Activated CD4-positive, alpha-beta T cell treated with anti-CD3 and anti-CD28 coated beads, Interleukin-2, amount 10 ng/mL, durations not matched to agents 7 days and 5 days (primary cell): ENCODE results near the gene PODXL. TPM values are rescaled to one million over a fixed set of nuclear protein-coding genes. Genes with fewer than 3 reads are reported as not detected.

Source experiments
- CTCF ChIA-PET: fragments of 350-600 bp; sonication (Branson Sonifier 250); formaldehyde crosslinking; loops from one replicate; lab custom pipeline; 2021; ENCODE audit warnings: antibody characterized with exemption; lab: Charles Lee
- POLR2A ChIA-PET: fragments of 350-600 bp; sonication (Branson Sonifier 250); formaldehyde crosslinking; loops from one replicate; lab custom pipeline; 2021; ENCODE audit warnings: antibody characterized with exemption; lab: Charles Lee
- DNase-seq: peaks from one replicate; pipeline ENCODE4 v3.0.0-alpha.2; 2020
- H3K27ac Mint-ChIP-seq: one replicate; pipeline ENCODE4 v1.8.0; 2021; ENCODE audit warnings: mild to moderate bottlenecking, moderate library complexity, mixed read lengths
- H3K27me3 Mint-ChIP-seq: one replicate; pipeline ENCODE4 v1.8.0; 2021; ENCODE audit warnings: mixed read lengths
- H3K36me3 Mint-ChIP-seq: one replicate; pipeline ENCODE4 v1.8.0; 2021; ENCODE audit warnings: low read depth, mixed read lengths
- H3K4me1 Mint-ChIP-seq: one replicate; pipeline ENCODE4 v1.8.0; 2021; ENCODE audit warnings: mixed read lengths
- H3K4me3 Mint-ChIP-seq: one replicate; pipeline ENCODE4 v1.8.0; 2021; ENCODE audit warnings: mild to moderate bottlenecking, moderate library complexity, mixed read lengths
- H3K9me3 Mint-ChIP-seq: one replicate; pipeline ENCODE4 v1.8.0; 2021; ENCODE audit warnings: mixed read lengths
- total RNA-seq, 2 experiments: library from RNA; stranded (reverse); gene quantifications; one replicate each; pipeline ENCODE4 v1.2.3, GENCODE V29; 2021

Gene PODXL
- total RNA-seq, 2 experiments from 2014 or later: 0.97 to 1.5 TPM

GRCh38 chr7:131544449-131545301 lies 11.8 kb downstream of the PODXL start:
- Mint-ChIP-seq H3K4me3 (no peak overlapping the region), H3K27ac (no peak overlapping the region), H3K36me3 (no peaks in the 10 kb centered on the region), H3K9me3 (no peaks in the 10 kb centered on the region), H3K4me1 (peaks cover 13% of the 10 kb centered on the region), H3K27me3 (peaks cover 4% of the 10 kb centered on the region)
- DNase-seq: no peak
- ChIA-PET POLR2A (no interaction called here), CTCF (interaction anchor here (1.0 to 4.2 kb wide), 7 partner anchors 8 to 110 kb away, joined by 3 to 24 read pairs (median 5); no protein-coding TSS in a partner anchor)

GRCh38 chr7:131544021-131544420 lies 12.4 kb downstream of the PODXL start:
- no peaks in the 10 kb centered on the region for H3K36me3 Mint-ChIP-seq
- no peak overlapping the region for H3K4me3 Mint-ChIP-seq
- peaks cover 13% of the 10 kb centered on the region for H3K4me1 Mint-ChIP-seq
- H3K27ac Mint-ChIP-seq: no peak overlapping the region
- no peak for DNase-seq
- ChIA-PET CTCF (interaction anchor here (1.4 to 4.2 kb wide), 3 partner anchors 9 to 111 kb away, joined by 3 to 12 read pairs (median 5); no protein-coding TSS in a partner anchor), POLR2A (no interaction called here)
- no peaks in the 10 kb centered on the region for H3K9me3 Mint-ChIP-seq
- H3K27me3 Mint-ChIP-seq: peaks cover 3% of the 10 kb centered on the region

- no peak for DNase-seq
- POLR2A ChIA-PET: no interaction called here
Observed at GRCh38 chr7:131543298-131543697, 13.1 kb downstream of the PODXL start.

GRCh38 chr7:131540491-131541162 lies 15.8 kb downstream of the PODXL start:
- Mint-ChIP-seq H3K27me3 (no peaks in the 10 kb centered on the region), H3K9me3 (no peaks in the 10 kb centered on the region), H3K4me1 (peaks cover 9% of the 10 kb centered on the region), H3K4me3 (no peak overlapping the region), H3K36me3 (no peaks in the 10 kb centered on the region), H3K27ac (no peak overlapping the region)
- CTCF ChIA-PET: no interaction called here
- POLR2A ChIA-PET: no interaction called here
- no peak for DNase-seq

More at GRCh38 chr7:131543298-131543697, 13.1 kb downstream of the PODXL start:
- H3K4me3 Mint-ChIP-seq: no peak overlapping the region
- H3K4me1 Mint-ChIP-seq: peaks cover 13% of the 10 kb centered on the region
- H3K27me3 Mint-ChIP-seq: no peaks in the 10 kb centered on the region
- no peaks in the 10 kb centered on the region for H3K36me3 Mint-ChIP-seq
- no peaks in the 10 kb centered on the region for H3K9me3 Mint-ChIP-seq
- CTCF ChIA-PET: interaction anchor here (1.4 kb wide), 1 partner anchor 8 kb away, joined by 3 read pairs; no protein-coding TSS in a partner anchor
- H3K27ac Mint-ChIP-seq: no peak overlapping the region

GRCh38 chr7:131538813-131539179 lies 17.6 kb downstream of the PODXL start:
- no peaks in the 10 kb centered on the region for H3K4me1 Mint-ChIP-seq
- ChIA-PET CTCF (interaction anchor here (1.5 to 5.4 kb wide), 2 partner anchors 8 to 11 kb away, joined by 4 to 24 read pairs; no protein-coding TSS in a partner anchor), POLR2A (no interaction called here)
- H3K36me3 Mint-ChIP-seq: no peaks in the 10 kb centered on the region
- DNase-seq: no peak
- no peaks in the 10 kb centered on the region for H3K27me3 Mint-ChIP-seq
- H3K4me3 Mint-ChIP-seq: no peak overlapping the region
- no peaks in the 10 kb centered on the region for H3K9me3 Mint-ChIP-seq
- no peak overlapping the region for H3K27ac Mint-ChIP-seq

- ChIA-PET POLR2A (no interaction called here), CTCF (interaction anchor here (1.5 to 5.4 kb wide), 2 partner anchors 8 to 10 kb away, joined by 4 to 24 read pairs; no protein-coding TSS in a partner anchor)
- DNase-seq: no peak
- no peaks in the 10 kb centered on the region for H3K36me3 Mint-ChIP-seq
- no peak overlapping the region for H3K27ac Mint-ChIP-seq
- no peaks in the 10 kb centered on the region for H3K4me1 Mint-ChIP-seq
- H3K4me3 Mint-ChIP-seq: no peak overlapping the region
- H3K27me3 Mint-ChIP-seq: no peaks in the 10 kb centered on the region
- H3K9me3 Mint-ChIP-seq: no peaks in the 10 kb centered on the region
Observed at GRCh38 chr7:131538071-131538812, 18.2 kb downstream of the PODXL start.

GRCh38 chr7:131537571-131537978 lies 18.9 kb downstream of the PODXL start:
- Mint-ChIP-seq H3K27ac (no peak overlapping the region), H3K27me3 (no peaks in the 10 kb centered on the region), H3K4me1 (no peaks in the 10 kb centered on the region), H3K4me3 (no peak overlapping the region), H3K36me3 (no peaks in the 10 kb centered on the region), H3K9me3 (no peaks in the 10 kb centered on the region)
- POLR2A ChIA-PET: no interaction called here
- CTCF ChIA-PET: interaction anchor here (5.4 kb wide), 1 partner anchor 9 kb away, joined by 24 read pairs; no protein-coding TSS in a partner anchor
- DNase-seq: no peak

GRCh38 chr7:131536361-131536849 lies 20.0 kb downstream of the PODXL start:
- ChIA-PET POLR2A (no interaction called here), CTCF (interaction anchor here (5.4 kb wide), 1 partner anchor 10 kb away, joined by 24 read pairs; no protein-coding TSS in a partner anchor)
- H3K9me3 Mint-ChIP-seq: no peaks in the 10 kb centered on the region
- DNase-seq: no peak
- no peak overlapping the region for H3K27ac Mint-ChIP-seq
- H3K4me3 Mint-ChIP-seq: no peak overlapping the region
- H3K36me3 Mint-ChIP-seq: no peaks in the 10 kb centered on the region
- H3K4me1 Mint-ChIP-seq: no peaks in the 10 kb centered on the region
- no peaks in the 10 kb centered on the region for H3K27me3 Mint-ChIP-seq

- Mint-ChIP-seq H3K9me3 (no peaks in the 10 kb centered on the region), H3K27ac (no peak overlapping the region), H3K36me3 (no peaks in the 10 kb centered on the region), H3K27me3 (peaks cover 1% of the 10 kb centered on the region), H3K4me3 (no peak overlapping the region), H3K4me1 (no peaks in the 10 kb centered on the region)
- CTCF ChIA-PET: interaction anchor here (1.0 to 5.4 kb wide), 3 partner anchors 12 to 20 kb away, joined by 4 to 24 read pairs (median 4); no protein-coding TSS in a partner anchor
- POLR2A ChIA-PET: no interaction called here
- DNase-seq: no peak
Observed at GRCh38 chr7:131533566-131534561, 22.6 kb downstream of the PODXL start.

GRCh38 chr7:131533151-131533559 lies 23.3 kb downstream of the PODXL start:
- Mint-ChIP-seq H3K36me3 (no peaks in the 10 kb centered on the region), H3K4me3 (no peak overlapping the region), H3K4me1 (no peaks in the 10 kb centered on the region), H3K27me3 (peaks cover 6% of the 10 kb centered on the region), H3K27ac (no peak overlapping the region), H3K9me3 (no peaks in the 10 kb centered on the region)
- DNase-seq: no peak
- POLR2A ChIA-PET: no interaction called here
- CTCF ChIA-PET: interaction anchor here (1.0 kb wide), 1 partner anchor 11 kb away, joined by 4 read pairs; no protein-coding TSS in a partner anchor

- Mint-ChIP-seq H3K9me3 (no peaks in the 10 kb centered on the region), H3K27ac (no peak overlapping the region), H3K27me3 (peaks cover 6% of the 10 kb centered on the region), H3K4me1 (no peaks in the 10 kb centered on the region), H3K4me3 (no peak overlapping the region), H3K36me3 (no peaks in the 10 kb centered on the region)
- POLR2A ChIA-PET: no interaction called here
- CTCF ChIA-PET: interaction anchor here (1.0 kb wide), 1 partner anchor 11 kb away, joined by 4 read pairs; no protein-coding TSS in a partner anchor
- DNase-seq: no peak
Observed at GRCh38 chr7:131532570-131533091, 23.8 kb downstream of the PODXL start.
